DOHH2 (cell line): ENCODE results near the gene HNRNPA0.
"Not testable (repeated sequence)": the region's sequence is repeated elsewhere in the genome, so short reads cannot be mapped to it uniquely, and the experiment has no call there.

Source experiments
- H3F3A ChIP-seq: fragments of 200-600 bp; sonication (generic), shearing (Covaris generic); 2 replicates; pipeline ENCODE4 v1.6.0; 2016; ENCODE audit warnings: antibody characterized with exemption, mild to moderate bottlenecking; ENCODE audit not compliant: control insufficient read depth, insufficient read depth
- H3K27ac ChIP-seq: fragments of 200-600 bp; sonication (generic); 2 replicates; pipeline ENCODE4 v1.5.1; 2014; ENCODE audit warnings: low read depth, mild to moderate bottlenecking, low read length, moderate library complexity
- H3K27me3 ChIP-seq: fragments of 200-600 bp; sonication (generic); 2 replicates; pipeline ENCODE4 v1.6.1; 2014; ENCODE audit warnings: mild to moderate bottlenecking, low read length, mixed read lengths; ENCODE audit not compliant: control insufficient read depth
- H3K36me3 ChIP-seq: fragments of 200-600 bp; sonication (generic); 2 replicates; pipeline ENCODE4 v1.6.1; 2014; ENCODE audit warnings: mild to moderate bottlenecking, low read length, moderate library complexity, mixed read lengths; ENCODE audit not compliant: control insufficient read depth
- H3K4me1 ChIP-seq: fragments of 200-600 bp; sonication (generic); 2 replicates; pipeline ENCODE4 v1.6.1; 2014; ENCODE audit warnings: mild to moderate bottlenecking, low read length, mixed read lengths; ENCODE audit not compliant: control insufficient read depth
- H3K4me2 ChIP-seq: fragments of 200-600 bp; sonication (generic); 2 replicates; pipeline ENCODE4 v1.6.0; 2014; ENCODE audit warnings: mild to moderate bottlenecking, low read length, moderate library complexity
- H3K4me3 ChIP-seq: fragments of 200-600 bp; sonication (generic); 2 replicates; pipeline ENCODE4 v1.5.1; 2014; ENCODE audit warnings: mild to moderate bottlenecking, low read length, mixed read lengths
- H3K79me2 ChIP-seq: fragments of 200-600 bp; sonication (generic); 2 replicates; pipeline ENCODE4 v1.6.1; 2014; ENCODE audit warnings: mild to moderate bottlenecking, low read length, mixed read lengths; ENCODE audit not compliant: control insufficient read depth
- H3K9me2 ChIP-seq: fragments of 200-600 bp; sonication (generic); replicated peaks from 2 replicates; pipeline ENCODE4 v1.6.1; 2014; ENCODE audit warnings: mild to moderate bottlenecking, low read length, mixed read lengths; ENCODE audit not compliant: control insufficient read depth
- H3K9me3 ChIP-seq: fragments of 200-600 bp; sonication (generic); 2 replicates; pipeline ENCODE4 v1.6.1; 2014; ENCODE audit warnings: antibody characterized with exemption, low read length, mixed read lengths; ENCODE audit not compliant: control insufficient read depth, insufficient read depth
- H4K20me1 ChIP-seq: fragments of 200-600 bp; sonication (generic); 2 replicates; pipeline ENCODE4 v1.6.0; 2014; ENCODE audit warnings: low read depth, mild to moderate bottlenecking, antibody characterized with exemption, low read length, moderate library complexity; ENCODE audit not compliant: control insufficient read depth, insufficient read depth
- CTCF ChIP-seq: fragments of 200-600 bp; sonication (generic); IDR thresholded peaks from one replicate; pipeline ENCODE4 v1.5.1; 2014; ENCODE audit warnings: antibody characterized with exemption, mild to moderate bottlenecking, low read depth, low read length; ENCODE audit not compliant: poor library complexity, severe bottlenecking
- EZH2phosphoT487 ChIP-seq: fragments of 200-600 bp; sonication (generic); IDR thresholded peaks from 2 replicates; pipeline ENCODE4 v1.6.1; 2017; ENCODE audit warnings: borderline replicate concordance, mild to moderate bottlenecking, antibody characterized with exemption, low read length, moderate library complexity, mixed read lengths

HNRNPA0 gene

GRCh38 chr5:137778772-137779564 lies 24.8 kb upstream of the HNRNPA0 start:
- no peak overlapping the region for H3K4me3 ChIP-seq
- H3K27ac ChIP-seq, result no peak overlapping the region
- H3K4me2 ChIP-seq, result no peak overlapping the region
- H3K36me3 ChIP-seq, result no peaks in the 10 kb centered on the region
- peaks cover 15% of the 10 kb centered on the region for H3K4me1 ChIP-seq
- no peaks in the 10 kb centered on the region for H3K9me2 ChIP-seq
- no peaks in the 10 kb centered on the region for H3F3A ChIP-seq
- no peaks in the 10 kb centered on the region for H3K9me3 ChIP-seq
- H3K79me2 ChIP-seq, result no peaks in the 10 kb centered on the region
- no peaks in the 10 kb centered on the region for H3K27me3 ChIP-seq
- TF ChIP-seq CTCF (peak; percentile 58), EZH2phosphoT487 (no peak)
- no peaks in the 10 kb centered on the region for H4K20me1 ChIP-seq

- H3F3A ChIP-seq, H3K9me3 ChIP-seq, H3K9me2 ChIP-seq, H3K4me3 ChIP-seq, H3K36me3 ChIP-seq, H3K79me2 ChIP-seq, H3K4me1 ChIP-seq, H3K27ac ChIP-seq, H3K4me2 ChIP-seq, H4K20me1 ChIP-seq, H3K27me3 ChIP-seq: not testable (repeated sequence)
These were observed 13.8 kb upstream of the HNRNPA0 start for GRCh38 chr5:137767937-137768336.

GRCh38 chr5:137761566-137761965 lies 7.4 kb upstream of the HNRNPA0 start:
- Histone ChIP-seq H3K4me2 (no peak overlapping the region), H3K27me3 (no peaks in the 10 kb centered on the region), H3K27ac (no peak overlapping the region), H3K79me2 (no peaks in the 10 kb centered on the region), H3K36me3 (no peaks in the 10 kb centered on the region), H3K9me2 (no peaks in the 10 kb centered on the region), H3K4me3 (no peak overlapping the region), H3F3A (no peaks in the 10 kb centered on the region), H3K9me3 (no peaks in the 10 kb centered on the region), H4K20me1 (no peaks in the 10 kb centered on the region), H3K4me1 (no peaks in the 10 kb centered on the region)
- TF ChIP-seq CTCF (no peak), EZH2phosphoT487 (no peak)

- H3K4me2 ChIP-seq, result no peak overlapping the region
These were observed 6.8 kb upstream of the HNRNPA0 start for GRCh38 chr5:137760719-137761516.

More at GRCh38 chr5:137760719-137761516, 6.8 kb upstream of the HNRNPA0 start:
- Histone ChIP-seq H3K4me3 (no peak overlapping the region), H3K9me3 (no peaks in the 10 kb centered on the region), H3K79me2 (no peaks in the 10 kb centered on the region), H3K4me1 (no peaks in the 10 kb centered on the region), H3K27ac (no peak overlapping the region), H3K27me3 (no peaks in the 10 kb centered on the region), H3K36me3 (no peaks in the 10 kb centered on the region), H3K9me2 (no peaks in the 10 kb centered on the region), H4K20me1 (no peaks in the 10 kb centered on the region), H3F3A (no peaks in the 10 kb centered on the region)
- TF ChIP-seq EZH2phosphoT487 (no peak), CTCF (no peak)
